Activated naive CD8-positive, alpha-beta T cell treated with anti-CD3 and anti-CD28 coated beads, Interleukin-2, amount 10 ng/mL, durations not matched to agents 7 days and 5 days (primary cell): ENCODE results near the gene NOL7. TPM values are rescaled to one million over a fixed set of nuclear protein-coding genes. Genes with fewer than 3 reads are reported as not detected.
A peak's percentile ranks its signal among the peaks of the same experiment; 100 is the strongest.

Experiments used
- ATAC-seq: fragments of 150-1000 bp; cut with Tn5 transposase; one replicate; pipeline ENCODE4 v1.10.0; 2021; ENCODE audit warnings: low read depth, moderate library complexity
- POLR2A ChIA-PET: fragments of 350-600 bp; sonication (Branson Sonifier 250); formaldehyde crosslinking; loops from one replicate; lab custom pipeline; 2021; ENCODE audit warnings: antibody characterized with exemption; lab: Charles Lee
- DNase-seq: peaks from one replicate; pipeline ENCODE4 v3.0.0; 2021
- H3K27ac Mint-ChIP-seq: one replicate; pipeline ENCODE4 v1.8.0; 2022; ENCODE audit warnings: mild to moderate bottlenecking, mixed read lengths
- H3K27me3 Mint-ChIP-seq: one replicate; pipeline ENCODE4 v1.8.0; 2022; ENCODE audit warnings: mild to moderate bottlenecking, moderate library complexity, mixed read lengths
- H3K36me3 Mint-ChIP-seq: one replicate; pipeline ENCODE4 v1.8.0; 2021; ENCODE audit warnings: mild to moderate bottlenecking, mixed read lengths
- H3K4me1 Mint-ChIP-seq: one replicate; pipeline ENCODE4 v1.8.0; 2021; ENCODE audit warnings: mixed read lengths
- H3K4me3 Mint-ChIP-seq: one replicate; pipeline ENCODE4 v1.8.0; 2022; ENCODE audit warnings: mild to moderate bottlenecking, moderate library complexity, mixed read lengths
- H3K9me3 Mint-ChIP-seq: one replicate; pipeline ENCODE4 v1.8.0; 2021; ENCODE audit warnings: mixed read lengths
- total RNA-seq, 2 experiments: library from RNA; stranded (reverse); gene quantifications; one replicate each; pipeline ENCODE4 v1.2.3, GENCODE V29; 2021

Gene NOL7
- total RNA-seq, 2 experiments from 2014 or later, result 54.0 to 55.5 TPM

GRCh38 chr6:13666194-13667105 lies 51.3 kb downstream of the NOL7 start:
- peaks cover 45% of the 10 kb centered on the region for H3K36me3 Mint-ChIP-seq
- POLR2A ChIA-PET, result interaction anchor here (0.6 kb wide), 1 partner anchor 218 kb away, joined by 3 read pairs; no protein-coding TSS in a partner anchor
- H3K4me3 Mint-ChIP-seq, result no peak overlapping the region
- H3K9me3 Mint-ChIP-seq, result peaks cover 4% of the 10 kb centered on the region
- H3K4me1 Mint-ChIP-seq, result peaks cover 55% of the 10 kb centered on the region
- peak overlapping the region; percentile 37 for H3K27ac Mint-ChIP-seq
- no peak for DNase-seq
- no peaks in the 10 kb centered on the region for H3K27me3 Mint-ChIP-seq
- peak; percentile 54 for ATAC-seq

- peaks cover 55% of the 10 kb centered on the region for H3K4me1 Mint-ChIP-seq
- H3K9me3 Mint-ChIP-seq, result peaks cover 4% of the 10 kb centered on the region
- H3K36me3 Mint-ChIP-seq, result peaks cover 43% of the 10 kb centered on the region
- POLR2A ChIA-PET, result no interaction called here
- H3K27ac Mint-ChIP-seq, result no peak overlapping the region
- H3K27me3 Mint-ChIP-seq, result no peaks in the 10 kb centered on the region
- H3K4me3 Mint-ChIP-seq, result no peak overlapping the region
- no peak for DNase-seq
- ATAC-seq, result no peak
Observed at GRCh38 chr6:13667655-13668054, 52.5 kb downstream of the NOL7 start.

GRCh38 chr6:13668291-13668928 lies 53.3 kb downstream of the NOL7 start:
- no peak for DNase-seq
- peaks cover 45% of the 10 kb centered on the region for H3K36me3 Mint-ChIP-seq
- peak; percentile 33 for ATAC-seq
- H3K27me3 Mint-ChIP-seq, result no peaks in the 10 kb centered on the region
- peaks cover 4% of the 10 kb centered on the region for H3K9me3 Mint-ChIP-seq
- peak overlapping the region; percentile 14 for H3K4me3 Mint-ChIP-seq
- peaks cover 54% of the 10 kb centered on the region for H3K4me1 Mint-ChIP-seq
- POLR2A ChIA-PET, result no interaction called here
- no peak overlapping the region for H3K27ac Mint-ChIP-seq

- H3K4me1 Mint-ChIP-seq, result peaks cover 51% of the 10 kb centered on the region
- H3K36me3 Mint-ChIP-seq, result peaks cover 50% of the 10 kb centered on the region
- DNase-seq, result no peak
- ATAC-seq, result no peak
- H3K4me3 Mint-ChIP-seq, result no peak overlapping the region
- H3K27me3 Mint-ChIP-seq, result no peaks in the 10 kb centered on the region
- peaks cover 4% of the 10 kb centered on the region for H3K9me3 Mint-ChIP-seq
- H3K27ac Mint-ChIP-seq, result no peak overlapping the region
- POLR2A ChIA-PET, result interaction anchor here (1.2 kb wide), 1 partner anchor 11 kb away, joined by 4 read pairs; no protein-coding TSS in a partner anchor
Observed at GRCh38 chr6:13669476-13669875, 54.3 kb downstream of the NOL7 start.

Other genes starting within 250 kb of the NOL7 start
- gene GFOD1, start 127.7 kb upstream of the NOL7 start, total RNA-seq, result 1 to 10 TPM; 5.2 to 5.9 TPM
- gene SIRT5, start 40.7 kb upstream of the NOL7 start, total RNA-seq, result 10 to 100 TPM; 15.9 to 16.3 TPM
- gene RANBP9, start 96.5 kb downstream of the NOL7 start, total RNA-seq, result 10 to 100 TPM; 55.3 to 56.3 TPM
- gene MCUR1, start 199.2 kb downstream of the NOL7 start, total RNA-seq, result 10 to 100 TPM; 16.4 to 18.4 TPM